ENCODE results near the gene C1orf52. TPM values are rescaled to one million over a fixed set of nuclear protein-coding genes. Genes with fewer than 3 reads are reported as not detected.

The C1orf52 gene
- total RNA-seq, 2 donors from 2014 or later, result 16.9 to 19.1 TPM

DNA sequence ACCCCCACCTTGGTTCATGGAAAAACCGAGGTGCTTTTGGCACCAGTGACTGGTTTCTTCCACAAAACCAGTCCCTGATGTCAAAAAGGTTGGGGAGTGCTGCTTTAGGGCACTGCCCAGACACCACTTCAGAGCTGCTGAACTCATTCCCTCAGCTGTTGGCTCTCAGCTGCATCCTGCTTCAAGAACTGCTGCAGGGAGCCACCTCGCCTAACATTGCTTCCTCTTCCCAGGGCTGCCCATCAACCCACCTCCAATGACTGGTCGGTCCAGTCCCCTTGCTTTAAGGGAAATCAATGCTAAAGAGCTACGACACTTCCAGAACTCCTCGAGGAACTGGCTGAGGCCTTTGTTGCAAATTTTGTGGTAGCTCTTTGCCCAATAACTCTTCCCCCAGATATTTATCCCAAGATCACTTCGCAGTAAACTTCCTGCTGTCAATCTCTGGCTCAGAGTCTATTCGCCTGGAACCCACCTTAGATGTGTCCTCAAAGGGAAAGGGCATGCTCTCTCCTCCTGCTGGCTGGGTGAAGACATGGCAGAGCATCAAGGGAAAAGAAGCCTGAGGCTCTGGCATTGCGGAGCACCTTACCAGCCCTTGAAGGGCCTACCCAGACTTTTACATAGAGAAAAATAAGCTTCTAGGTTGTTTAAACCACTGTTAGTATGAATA lies 29.0 kb downstream of the C1orf52 start:
- Mint-ChIP-seq H3K4me1 (no peaks in the 10 kb centered on the region), H3K9me3 (no peaks in the 10 kb centered on the region), H3K27me3 (no peaks in the 10 kb centered on the region), H3K4me3 (no peak overlapping the region), H3K36me3 (ENCODE audit: low read depth) (no peaks in the 10 kb centered on the region), H3K27ac (no peak overlapping the region)
- ATAC-seq (replicated peaks), result no peak

DNA sequence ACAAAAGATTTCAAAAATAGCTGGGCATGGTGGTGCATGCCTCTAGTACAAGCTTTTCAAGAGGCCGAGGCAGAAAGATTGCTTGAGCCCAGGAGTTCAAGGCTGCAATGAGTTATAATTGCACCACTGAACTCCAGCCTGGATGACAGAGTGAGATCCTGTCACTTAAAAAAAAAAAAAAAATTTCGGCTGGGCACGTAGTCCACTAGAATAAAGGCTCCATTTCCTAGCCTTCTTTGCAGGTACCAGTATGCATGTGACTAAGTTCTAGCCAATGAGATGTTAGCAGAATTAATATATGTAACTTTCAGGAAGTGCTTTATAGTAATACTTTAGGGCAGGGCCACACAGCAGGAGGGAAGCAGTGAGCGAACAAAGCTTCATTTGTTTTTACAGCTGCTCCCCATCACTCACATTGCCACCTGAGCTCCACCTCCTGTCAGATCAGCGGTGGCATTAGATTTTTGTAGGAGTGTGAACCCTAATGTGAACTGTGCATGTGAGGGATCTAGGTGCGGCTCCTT lies 29.8 kb downstream of the C1orf52 start:
- no peaks in the 10 kb centered on the region for H3K27me3 Mint-ChIP-seq
- no peaks in the 10 kb centered on the region for H3K4me1 Mint-ChIP-seq
- no peak overlapping the region for H3K4me3 Mint-ChIP-seq
- no peak overlapping the region for H3K27ac Mint-ChIP-seq
- H3K36me3 Mint-ChIP-seq (ENCODE audit: low read depth), result no peaks in the 10 kb centered on the region
- no peaks in the 10 kb centered on the region for H3K9me3 Mint-ChIP-seq
- ATAC-seq (replicated peaks), result no peak

DNA sequence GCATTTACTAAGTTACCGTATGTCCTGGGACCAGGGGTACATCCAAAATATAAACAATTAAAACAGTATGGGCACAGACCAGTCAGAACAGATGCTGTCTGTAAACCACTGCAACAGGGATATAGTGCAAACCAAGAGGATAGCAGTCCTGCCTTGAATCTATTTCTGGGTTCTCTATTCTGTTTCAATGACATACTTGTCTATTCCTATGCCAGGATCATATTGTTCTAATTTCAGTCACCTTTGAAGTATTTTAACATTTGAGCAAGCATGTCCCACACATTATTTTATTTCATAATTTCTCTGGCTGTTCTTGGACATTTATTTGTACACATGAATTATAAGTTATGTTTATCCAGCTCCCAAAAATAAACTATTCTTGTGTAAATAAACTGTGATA lies 30.5 kb downstream of the C1orf52 start:
- no peak overlapping the region for H3K4me3 Mint-ChIP-seq
- no peak for ATAC-seq (replicated peaks)
- no peaks in the 10 kb centered on the region for H3K36me3 Mint-ChIP-seq (ENCODE audit: low read depth)
- H3K9me3 Mint-ChIP-seq, result no peaks in the 10 kb centered on the region
- H3K4me1 Mint-ChIP-seq, result no peaks in the 10 kb centered on the region
- H3K27me3 Mint-ChIP-seq, result no peaks in the 10 kb centered on the region
- no peak overlapping the region for H3K27ac Mint-ChIP-seq

DNA sequence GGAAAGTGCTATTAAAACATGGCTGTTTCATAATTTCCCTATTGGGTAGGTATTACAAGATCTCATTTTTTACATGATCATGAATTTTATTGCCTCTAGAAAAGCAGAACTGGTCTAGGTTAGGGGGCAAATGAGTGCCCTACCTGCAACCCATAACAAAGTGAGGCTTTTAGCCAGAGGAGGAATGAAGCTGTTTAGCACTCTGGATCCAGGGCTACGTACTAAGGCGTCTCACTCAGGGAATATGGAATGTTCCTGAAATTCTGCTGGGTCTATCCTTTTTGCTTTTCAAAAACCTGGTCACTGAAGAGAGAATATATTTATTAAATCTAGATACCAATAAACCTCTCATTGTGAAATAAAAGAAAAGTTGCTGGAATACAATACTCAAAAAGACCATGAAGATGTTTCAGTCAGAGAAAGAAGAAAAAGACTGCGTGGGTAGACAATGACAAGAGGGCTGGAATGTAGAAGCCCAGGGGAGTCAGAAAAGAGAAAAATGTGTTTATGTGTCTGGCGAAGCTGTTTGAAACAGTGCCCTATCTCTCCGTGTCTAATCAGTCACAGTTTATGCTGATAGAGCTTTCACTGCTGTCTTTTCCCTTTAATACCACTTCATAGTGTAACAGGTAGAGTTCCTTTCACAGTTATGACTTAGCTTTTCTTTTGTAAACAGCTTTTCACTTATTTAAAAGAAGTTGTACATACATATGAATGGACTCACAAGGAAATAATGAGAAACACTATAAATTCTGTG lies 33.7 kb downstream of the C1orf52 start:
- no peaks in the 10 kb centered on the region for H3K4me1 Mint-ChIP-seq
- H3K9me3 Mint-ChIP-seq, result no peaks in the 10 kb centered on the region
- H3K27me3 Mint-ChIP-seq, result peaks cover 2% of the 10 kb centered on the region
- no peak overlapping the region for H3K4me3 Mint-ChIP-seq
- no peaks in the 10 kb centered on the region for H3K36me3 Mint-ChIP-seq (ENCODE audit: low read depth)
- H3K27ac Mint-ChIP-seq, result no peak overlapping the region
- no peak for ATAC-seq (replicated peaks)

- H3K36me3 Mint-ChIP-seq (ENCODE audit: low read depth), result no peaks in the 10 kb centered on the region
- no peak for ATAC-seq (replicated peaks)
- H3K27ac Mint-ChIP-seq, result no peak overlapping the region
- no peak overlapping the region for H3K4me3 Mint-ChIP-seq
- H3K27me3 Mint-ChIP-seq, result peaks cover 5% of the 10 kb centered on the region
- no peaks in the 10 kb centered on the region for H3K4me1 Mint-ChIP-seq
- H3K9me3 Mint-ChIP-seq, result no peaks in the 10 kb centered on the region
These were observed 34.5 kb downstream of the C1orf52 start for GRCh38 chr1:85224734-85225623.

DNA sequence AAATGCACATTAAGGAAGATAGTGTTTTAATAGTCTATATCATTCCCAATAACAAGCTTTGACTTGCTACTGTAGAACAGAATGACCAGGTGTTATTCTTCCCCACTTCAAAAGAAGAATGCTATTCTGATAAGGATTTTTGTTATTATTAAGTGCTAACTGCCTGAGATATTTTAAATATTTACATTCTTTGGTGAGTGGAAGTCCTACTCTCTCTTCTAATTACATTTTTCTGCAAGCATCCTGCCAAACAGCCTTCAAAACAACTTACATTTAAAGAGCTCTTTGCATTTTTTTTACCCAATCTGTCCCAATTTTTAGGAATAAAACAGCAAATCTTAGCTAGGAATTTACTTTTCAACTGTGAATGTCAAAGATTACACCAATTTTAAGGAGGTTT lies 35.2 kb downstream of the C1orf52 start:
- no peaks in the 10 kb centered on the region for H3K36me3 Mint-ChIP-seq (ENCODE audit: low read depth)
- no peak overlapping the region for H3K27ac Mint-ChIP-seq
- ATAC-seq (replicated peaks), result no peak
- no peaks in the 10 kb centered on the region for H3K9me3 Mint-ChIP-seq
- H3K4me3 Mint-ChIP-seq, result no peak overlapping the region
- H3K27me3 Mint-ChIP-seq, result peaks cover 8% of the 10 kb centered on the region
- no peaks in the 10 kb centered on the region for H3K4me1 Mint-ChIP-seq

- no peak for ATAC-seq (replicated peaks)
- Mint-ChIP-seq H3K4me3 (no peak overlapping the region), H3K9me3 (no peaks in the 10 kb centered on the region), H3K27me3 (peaks cover 13% of the 10 kb centered on the region), H3K36me3 (ENCODE audit: low read depth) (no peaks in the 10 kb centered on the region), H3K4me1 (no peaks in the 10 kb centered on the region), H3K27ac (no peak overlapping the region)
These were observed 36.1 kb downstream of the C1orf52 start for GRCh38 chr1:85223334-85223733.

DNA sequence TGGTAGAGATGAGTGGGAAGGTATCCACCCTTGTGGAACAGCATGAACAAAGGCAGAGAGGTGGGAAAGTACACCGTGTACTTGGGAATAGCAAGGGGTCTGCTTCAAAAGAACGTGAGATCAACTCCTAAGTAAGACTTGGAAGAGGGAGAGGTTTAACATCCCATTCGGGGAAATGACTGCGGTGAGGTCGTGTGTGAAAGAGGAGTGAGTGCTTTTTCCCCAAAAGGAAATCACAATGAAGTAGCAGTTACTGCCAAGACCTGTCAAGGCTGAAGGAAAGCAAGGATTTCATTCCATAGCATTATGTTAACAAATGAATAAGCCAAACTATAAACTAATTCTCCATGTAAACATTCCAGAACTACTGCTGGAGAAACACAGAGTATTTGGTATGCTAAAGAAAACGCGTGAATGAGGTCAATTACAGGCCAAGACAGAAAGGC lies 38.7 kb downstream of the C1orf52 start:
- Mint-ChIP-seq H3K4me3 (no peak overlapping the region), H3K4me1 (no peaks in the 10 kb centered on the region), H3K27ac (no peak overlapping the region), H3K27me3 (peaks cover 26% of the 10 kb centered on the region), H3K36me3 (ENCODE audit: low read depth) (no peaks in the 10 kb centered on the region), H3K9me3 (no peaks in the 10 kb centered on the region)
- ATAC-seq (replicated peaks), result no peak

GRCh38 chr1:85219853-85220610 lies 39.4 kb downstream of the C1orf52 start:
- ATAC-seq (replicated peaks), result no peak
- Mint-ChIP-seq H3K27me3 (peaks cover 29% of the 10 kb centered on the region), H3K4me3 (no peak overlapping the region), H3K36me3 (ENCODE audit: low read depth) (no peaks in the 10 kb centered on the region), H3K4me1 (no peaks in the 10 kb centered on the region), H3K27ac (no peak overlapping the region), H3K9me3 (no peaks in the 10 kb centered on the region)

DNA sequence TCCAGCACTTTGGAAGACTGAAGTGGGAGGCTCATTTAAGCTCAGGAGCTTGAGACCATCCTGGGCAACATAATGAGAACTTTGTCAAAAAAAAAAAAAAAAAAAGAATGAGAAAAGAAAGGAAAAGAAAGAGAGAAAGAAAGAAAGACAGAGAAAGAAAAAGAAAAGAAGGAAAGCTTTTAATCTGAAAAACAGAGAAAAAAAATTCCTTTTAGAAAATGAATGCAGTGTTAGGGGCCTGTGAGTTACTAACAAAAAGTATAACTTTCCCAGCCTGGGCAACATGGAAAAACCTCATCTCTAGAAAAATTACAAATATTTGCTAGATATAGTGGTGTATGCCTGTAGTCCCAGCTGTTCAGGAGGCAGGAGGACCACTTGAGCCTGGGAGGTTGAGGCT lies 42.8 kb downstream of the C1orf52 start:
- ATAC-seq (replicated peaks), result no peak
- Mint-ChIP-seq H3K4me3 (no peak overlapping the region), H3K4me1 (no peaks in the 10 kb centered on the region), H3K9me3 (no peaks in the 10 kb centered on the region), H3K27me3 (peaks cover 29% of the 10 kb centered on the region), H3K36me3 (ENCODE audit: low read depth) (no peaks in the 10 kb centered on the region), H3K27ac (no peak overlapping the region)

- H3K4me1 Mint-ChIP-seq, result no peaks in the 10 kb centered on the region
- H3K27ac Mint-ChIP-seq, result no peak overlapping the region
- no peak overlapping the region for H3K4me3 Mint-ChIP-seq
- H3K36me3 Mint-ChIP-seq (ENCODE audit: low read depth), result no peaks in the 10 kb centered on the region
- H3K27me3 Mint-ChIP-seq, result peaks cover 23% of the 10 kb centered on the region
- no peak for ATAC-seq (replicated peaks)
- H3K9me3 Mint-ChIP-seq, result no peaks in the 10 kb centered on the region
These were observed 44.8 kb downstream of the C1orf52 start for GRCh38 chr1:85214654-85215053.

GRCh38 chr1:85208488-85208887 lies 51.0 kb downstream of the C1orf52 start:
- Mint-ChIP-seq H3K27me3 (peaks cover 27% of the 10 kb centered on the region), H3K4me1 (no peaks in the 10 kb centered on the region), H3K9me3 (no peaks in the 10 kb centered on the region), H3K36me3 (ENCODE audit: low read depth) (no peaks in the 10 kb centered on the region), H3K4me3 (no peak overlapping the region), H3K27ac (no peak overlapping the region)
- ATAC-seq (replicated peaks), result no peak

GRCh38 chr1:85203573-85204171 lies 55.8 kb downstream of the C1orf52 start:
- H3K27me3 Mint-ChIP-seq, result peaks cover 20% of the 10 kb centered on the region

More at GRCh38 chr1:85203573-85204171, 55.8 kb downstream of the C1orf52 start:
- Mint-ChIP-seq H3K27ac (no peak overlapping the region), H3K4me3 (no peak overlapping the region), H3K4me1 (no peaks in the 10 kb centered on the region), H3K9me3 (no peaks in the 10 kb centered on the region), H3K36me3 (ENCODE audit: low read depth) (no peaks in the 10 kb centered on the region)
- ATAC-seq (replicated peaks), result no peak
